Activated CD4-positive, alpha-beta T cell treated with anti-CD3 and anti-CD28 coated beads, Interleukin-2, Interleukin-6, amounts not matched to agents 100 ng/mL and 50 ng/mL, durations not matched to agents 16 hours and 8 hours (primary cell): ENCODE results near the gene PTPRK.
A peak's percentile ranks its signal among the peaks of the same experiment; 100 is the strongest.

Source experiments
- DNase-seq: peaks from one replicate; pipeline ENCODE4 v3.0.0-alpha.2; 2020

PTPRK gene

DNA sequence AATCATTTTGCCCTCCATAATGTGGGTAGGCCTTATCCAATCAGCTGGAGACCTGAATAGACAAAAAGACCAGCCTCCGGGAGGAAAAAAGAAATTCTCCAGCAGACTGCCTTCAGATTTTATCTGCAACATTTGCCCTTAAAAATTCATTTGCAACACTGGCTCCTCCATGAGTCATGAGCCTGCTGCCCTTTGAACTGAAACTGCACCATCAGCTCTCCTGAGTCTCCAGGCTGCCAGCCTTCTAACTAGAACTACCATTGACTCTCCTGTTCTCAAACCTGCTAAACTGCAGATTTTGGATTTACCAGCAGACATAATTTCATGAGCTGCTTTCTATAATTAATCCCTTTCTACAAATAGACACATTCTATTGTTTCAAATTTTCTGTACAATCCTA lies 395.7 kb downstream of the PTPRK start:
- DNase-seq = peak; percentile 10

DNA sequence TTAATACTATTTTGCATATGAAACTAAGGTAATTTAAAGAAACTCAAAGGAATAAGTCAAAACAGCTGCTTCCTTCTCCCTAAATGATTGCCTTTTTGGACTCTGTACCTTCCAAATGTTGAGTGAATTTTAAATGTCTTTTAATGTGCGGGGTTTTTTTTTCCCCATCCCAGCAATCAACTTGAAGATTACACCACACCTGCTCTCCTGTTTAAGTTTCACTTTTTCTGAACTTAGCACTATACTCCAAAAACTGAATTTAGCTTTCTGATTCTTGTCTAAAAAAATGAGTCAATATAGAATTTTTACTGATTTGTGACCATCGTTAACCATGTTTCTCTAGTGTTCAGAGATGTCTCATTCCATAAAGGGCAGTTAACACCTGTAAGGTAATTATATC lies 398.8 kb downstream of the PTPRK start:
- DNase-seq = no peak

DNA sequence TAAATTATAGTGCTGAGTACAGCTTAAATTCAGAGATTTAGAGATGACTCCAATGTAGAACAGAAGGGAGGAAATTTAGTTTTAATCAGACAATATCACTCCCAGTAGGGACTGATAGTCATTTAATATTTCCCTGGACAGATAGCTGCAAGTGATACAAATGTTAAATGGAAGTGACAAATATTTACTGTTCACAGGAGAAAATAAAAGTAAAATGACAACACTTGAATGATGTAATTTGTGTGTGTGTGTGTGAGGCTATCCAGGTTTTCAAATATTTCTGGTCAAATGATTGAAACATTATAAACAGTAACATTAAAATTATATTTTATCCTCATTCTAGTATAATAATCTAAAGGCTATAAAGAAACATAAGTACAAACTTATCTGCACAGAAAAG lies 399.2 kb downstream of the PTPRK start:
- no peak for DNase-seq

DNA sequence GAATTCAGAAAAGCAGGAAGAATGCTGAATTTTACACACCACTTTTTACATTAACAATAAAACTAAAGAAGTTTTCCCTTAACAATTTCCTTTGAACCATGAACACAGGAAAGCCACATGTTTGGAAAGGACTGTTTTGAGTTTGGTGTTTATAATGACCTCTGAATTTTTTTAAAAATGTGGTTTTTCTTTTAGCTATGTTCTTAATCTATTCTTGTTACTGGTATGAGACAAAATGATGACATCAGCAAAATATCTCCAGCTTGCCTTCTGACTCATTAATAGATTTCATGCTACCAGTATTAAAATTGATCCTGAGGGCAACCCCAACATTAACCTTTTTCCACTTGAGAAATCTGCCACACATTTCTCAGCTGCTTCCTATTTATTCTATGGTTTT lies 402.0 kb downstream of the PTPRK start:
- DNase-seq = peak; percentile 11

DNA sequence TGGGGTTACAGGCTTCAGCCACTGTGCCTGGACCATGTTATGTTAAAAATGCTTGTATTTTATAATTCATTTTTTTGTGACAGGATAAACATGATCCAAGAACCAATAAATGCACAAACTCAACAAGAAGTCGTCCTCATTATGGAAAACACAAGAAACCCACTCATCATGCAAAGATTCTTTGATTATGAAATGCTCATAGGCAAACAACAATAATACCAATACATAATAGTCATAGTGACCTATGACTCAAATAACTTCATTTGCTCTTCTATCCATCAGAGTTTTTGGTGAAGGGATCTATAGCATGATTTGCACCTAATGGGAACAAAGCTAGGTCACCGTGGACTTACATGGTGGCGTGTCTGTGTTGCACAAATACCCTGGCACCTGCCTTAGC lies 402.5 kb downstream of the PTPRK start:
- DNase-seq = no peak

DNA sequence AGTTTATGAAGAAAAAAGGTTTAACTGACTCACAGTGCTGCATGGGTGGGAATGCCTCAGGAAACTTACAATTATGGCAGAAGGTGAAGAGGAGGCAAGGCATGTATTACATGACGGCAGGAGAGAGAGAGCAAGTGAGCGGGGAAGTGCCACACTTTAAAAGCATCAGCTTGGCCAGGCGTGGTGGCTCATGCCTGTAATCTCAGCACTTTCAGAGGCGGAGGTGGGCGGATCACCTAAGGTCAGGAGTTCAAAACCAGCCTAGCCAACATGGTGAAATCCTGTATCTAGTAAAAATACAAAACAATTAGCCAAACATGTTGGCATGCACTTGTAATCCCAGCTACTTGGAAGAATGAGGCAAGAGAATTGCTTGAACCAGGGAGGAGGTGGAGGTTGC lies 406.2 kb downstream of the PTPRK start:
- no peak for DNase-seq

DNA sequence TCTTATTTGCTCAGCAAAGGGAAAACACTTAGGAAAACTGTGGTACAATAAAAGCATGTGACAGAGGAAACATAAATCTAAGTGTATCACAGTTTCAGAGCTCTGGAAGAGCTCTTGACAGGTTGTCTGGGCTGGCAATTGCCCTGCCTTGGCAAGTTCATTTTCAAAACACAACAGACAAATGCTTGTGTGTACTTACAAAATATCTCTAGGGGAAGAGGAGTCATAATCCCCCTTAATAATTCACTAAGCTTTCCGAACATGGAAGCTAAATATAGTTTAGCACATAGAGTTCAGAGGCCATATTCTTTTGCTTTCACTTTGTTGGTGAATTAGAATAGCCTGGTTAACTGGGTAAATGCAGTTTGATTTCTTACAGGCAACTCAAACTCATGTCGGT lies 407.9 kb downstream of the PTPRK start:
- DNase-seq = no peak

DNA sequence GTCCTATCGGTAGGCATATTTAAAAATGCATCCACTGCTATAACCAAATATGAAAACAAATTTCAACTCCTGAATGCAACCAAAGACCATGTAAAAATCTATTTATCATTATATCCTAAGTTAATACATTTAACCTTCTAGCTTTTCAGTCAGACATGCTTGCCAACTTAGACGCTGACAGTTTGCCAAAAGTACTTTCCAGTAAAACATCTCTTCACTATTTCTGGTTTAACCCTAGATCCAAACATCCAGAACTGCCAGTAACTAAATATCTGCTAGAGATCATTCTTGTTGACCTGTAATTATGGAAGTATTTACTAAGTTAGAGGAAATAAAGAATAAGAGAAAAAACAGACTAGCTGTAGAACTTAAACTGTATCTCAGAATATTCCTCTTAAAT lies 409.3 kb downstream of the PTPRK start:
- no peak for DNase-seq

DNA sequence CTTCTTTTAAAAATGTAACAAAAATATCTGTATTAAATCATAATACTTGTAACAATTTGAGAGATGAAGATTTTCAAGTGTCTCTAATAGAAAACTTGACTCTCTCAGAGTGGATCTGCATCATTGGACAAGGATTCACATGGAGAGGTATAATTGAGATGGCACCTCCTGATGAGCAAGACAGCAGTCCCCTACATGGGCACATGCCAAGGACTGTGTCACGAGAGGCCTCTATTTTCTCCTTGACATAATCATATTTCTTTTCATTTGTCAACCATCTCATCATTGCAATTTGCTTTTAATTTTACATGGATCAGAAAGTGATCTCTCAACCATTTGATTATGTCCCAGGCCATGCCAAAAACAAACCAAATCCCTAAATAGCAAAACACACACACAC lies 412.7 kb downstream of the PTPRK start:
- no peak for DNase-seq

DNA sequence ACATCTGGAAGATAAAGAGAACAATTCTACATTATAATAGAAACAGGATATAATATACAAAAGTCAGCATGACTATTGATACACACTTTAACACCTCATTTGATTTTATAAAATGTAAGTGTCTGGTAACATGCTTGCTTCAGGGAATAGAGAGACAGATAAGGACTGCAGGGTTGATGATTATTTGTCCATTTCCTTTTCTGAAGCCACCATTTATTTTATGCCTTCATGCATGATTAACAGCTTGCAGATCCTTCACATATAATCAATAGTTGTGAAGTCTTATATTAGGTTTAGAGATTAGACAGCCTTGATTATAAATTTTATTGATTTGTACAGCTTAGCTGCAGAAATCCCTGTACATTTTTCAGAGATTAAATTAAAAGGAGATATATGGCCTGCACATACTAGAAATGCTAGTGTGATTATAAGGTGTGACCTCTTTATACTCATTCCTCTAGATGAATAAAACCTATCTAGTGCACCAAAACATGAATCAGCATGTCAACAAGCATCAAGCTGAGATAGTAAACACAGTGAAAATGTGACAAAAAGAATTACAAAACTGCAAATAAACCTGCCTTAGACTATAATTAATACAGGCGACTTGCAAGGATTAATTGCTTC lies 420.7 kb downstream of the PTPRK start:
- no peak for DNase-seq

DNA sequence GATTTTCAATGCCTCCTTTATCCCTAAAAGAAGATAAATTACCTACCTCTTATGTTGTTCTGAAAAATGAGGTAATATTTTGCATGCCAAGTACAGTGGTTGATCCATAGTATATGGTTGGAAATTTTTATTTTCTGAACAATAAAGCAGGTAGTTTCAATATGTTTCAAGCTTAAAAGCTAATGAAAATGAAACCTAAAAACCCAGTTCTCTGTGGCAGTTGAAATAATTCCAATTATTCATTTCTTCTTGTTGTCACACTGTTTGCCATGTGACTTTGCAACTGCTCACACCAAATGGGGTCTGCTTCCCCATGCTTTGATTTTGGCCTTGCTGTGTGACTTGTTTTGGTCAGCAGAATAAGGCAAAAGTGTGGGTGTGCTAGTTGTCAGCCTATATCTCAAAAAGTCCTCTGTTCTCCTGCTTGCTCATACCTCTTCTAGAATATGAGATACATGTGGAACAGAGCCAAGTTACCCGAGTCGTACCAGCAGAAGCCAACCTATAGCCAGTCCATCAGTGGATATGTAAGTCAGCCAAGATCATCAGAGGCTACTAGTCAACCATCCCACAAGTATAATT lies 422.3 kb downstream of the PTPRK start:
- DNase-seq = peak; percentile 6

DNA sequence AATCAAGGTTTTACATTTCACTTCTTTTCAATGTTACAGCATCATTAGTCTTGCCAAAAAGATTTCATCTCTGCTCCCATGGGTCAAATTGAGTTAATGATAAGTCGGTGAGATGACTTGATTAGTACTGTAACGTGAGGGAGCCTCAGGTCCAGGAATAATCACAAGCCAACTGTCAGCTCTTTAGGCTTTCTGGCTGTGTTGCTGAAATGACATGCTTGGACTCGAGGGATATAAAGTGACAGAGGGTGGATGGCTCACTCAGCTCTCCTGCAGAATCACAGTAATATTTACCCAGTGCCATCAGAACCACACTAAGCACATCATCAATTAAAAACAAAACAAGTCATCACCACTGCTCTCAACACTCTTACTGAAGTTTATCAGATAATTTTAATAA lies 423.4 kb downstream of the PTPRK start:
- no peak for DNase-seq

DNA sequence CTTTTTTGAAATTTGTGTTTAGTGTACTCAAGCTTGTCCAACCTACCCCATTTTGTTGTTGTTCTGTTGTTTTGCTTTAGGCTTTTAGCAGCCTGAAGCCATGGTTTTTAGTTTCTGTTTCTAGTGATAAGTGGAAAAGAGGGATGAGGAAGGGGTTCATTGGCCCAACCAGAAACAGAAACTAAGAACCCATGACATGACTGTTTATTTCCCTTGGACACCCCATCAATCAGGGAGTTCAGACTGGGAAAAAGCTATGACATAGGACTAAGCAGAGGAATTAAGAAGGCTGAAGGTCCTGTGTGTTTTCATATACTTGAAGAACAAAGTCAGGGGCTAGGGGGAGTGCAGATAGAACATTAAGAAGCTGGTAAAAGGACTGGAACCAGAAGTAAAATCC lies 425.0 kb downstream of the PTPRK start:
- DNase-seq = no peak

DNA sequence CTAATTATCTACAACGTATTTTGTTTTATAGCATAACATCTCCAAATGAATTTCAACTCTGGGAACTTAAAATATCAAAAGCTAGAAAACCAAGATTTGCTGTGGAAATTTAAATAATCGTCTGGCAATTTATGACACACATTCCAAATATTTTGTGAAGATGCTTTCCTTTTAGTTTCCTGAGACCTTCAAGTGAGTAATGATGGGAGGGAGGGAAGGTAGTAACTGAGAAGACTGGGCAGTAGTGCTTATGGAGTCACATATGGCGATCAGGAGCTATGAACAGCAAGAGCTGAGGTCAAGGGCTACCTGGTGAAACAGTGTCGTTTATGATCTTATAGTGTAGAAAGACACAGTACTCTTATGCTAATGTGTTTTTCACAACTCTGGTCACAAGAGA lies 441.4 kb downstream of the PTPRK start:
- DNase-seq = no peak

DNA sequence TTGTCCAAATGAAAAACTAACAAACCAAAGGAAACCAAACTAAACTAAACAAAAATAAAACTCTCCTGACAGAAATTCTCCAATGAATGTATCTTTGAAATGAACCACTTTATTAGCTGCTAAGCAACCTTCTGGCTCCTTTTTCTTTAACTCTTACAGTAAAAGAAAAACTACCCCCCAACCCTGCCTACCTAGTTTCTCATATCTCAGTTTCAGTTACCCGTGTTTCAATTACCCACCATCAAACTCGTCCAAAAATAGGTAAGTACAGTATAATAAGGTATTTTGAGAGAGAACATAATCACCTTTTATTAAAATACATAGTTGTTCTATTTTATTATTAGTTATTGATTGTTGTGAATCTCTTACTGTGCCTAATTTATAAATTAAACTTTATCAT lies 442.1 kb downstream of the PTPRK start:
- no peak for DNase-seq

DNA sequence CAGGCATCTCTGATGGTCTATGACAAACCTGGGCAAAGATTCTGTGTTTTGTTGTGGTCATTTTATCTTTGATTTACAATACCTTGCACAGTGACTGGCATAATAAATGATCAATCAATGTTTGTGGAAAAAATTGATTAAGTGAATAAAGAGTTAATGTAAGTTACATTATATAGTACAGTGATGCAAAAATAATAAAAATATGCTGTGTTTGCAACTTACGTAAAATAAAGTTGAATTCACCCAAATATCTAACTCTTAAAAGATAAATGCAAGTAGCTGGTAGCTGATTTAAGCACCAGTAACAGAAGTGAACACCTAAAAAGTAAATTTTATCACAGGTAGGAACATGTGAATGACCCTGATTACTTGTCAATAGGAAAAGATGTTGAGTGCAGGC lies 443.6 kb downstream of the PTPRK start:
- no peak for DNase-seq

DNA sequence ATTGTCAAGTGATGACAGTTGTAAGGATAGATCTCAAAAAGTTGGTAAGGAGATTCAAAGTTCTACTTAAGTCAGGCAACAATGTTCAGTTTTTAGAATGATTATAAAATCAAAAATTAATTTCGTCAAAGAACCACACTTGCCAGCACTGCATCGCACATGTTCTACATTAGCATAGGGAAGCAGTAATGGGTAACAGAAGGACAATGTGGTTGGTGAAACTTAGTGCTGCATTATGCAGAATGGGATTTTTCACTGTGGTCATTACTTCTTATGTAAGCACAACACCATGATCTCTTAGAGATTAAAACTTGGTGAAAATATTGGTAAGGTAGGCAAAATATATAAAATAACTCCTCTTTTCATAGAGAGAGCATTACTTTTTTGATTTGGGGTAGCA lies 445.8 kb downstream of the PTPRK start:
- no peak for DNase-seq

DNA sequence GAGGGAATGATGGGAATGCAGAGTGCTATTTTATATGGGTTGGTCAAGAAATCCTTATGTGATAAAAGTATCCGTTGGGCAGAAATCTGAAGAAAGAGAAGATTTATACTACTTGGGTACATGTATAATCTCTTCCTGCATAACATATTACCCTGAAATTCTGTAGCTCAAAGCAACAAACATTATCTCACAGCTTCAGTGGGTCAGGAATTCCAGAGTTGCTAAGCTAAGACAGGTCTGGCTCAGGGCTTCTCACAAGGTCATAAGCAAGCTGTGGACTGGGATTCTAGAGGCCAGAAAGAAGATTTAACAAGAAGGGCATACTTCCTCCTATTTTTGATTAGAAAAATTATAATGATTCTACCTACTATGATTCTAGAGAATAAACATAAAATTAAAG lies 447.0 kb downstream of the PTPRK start:
- no peak for DNase-seq

DNA sequence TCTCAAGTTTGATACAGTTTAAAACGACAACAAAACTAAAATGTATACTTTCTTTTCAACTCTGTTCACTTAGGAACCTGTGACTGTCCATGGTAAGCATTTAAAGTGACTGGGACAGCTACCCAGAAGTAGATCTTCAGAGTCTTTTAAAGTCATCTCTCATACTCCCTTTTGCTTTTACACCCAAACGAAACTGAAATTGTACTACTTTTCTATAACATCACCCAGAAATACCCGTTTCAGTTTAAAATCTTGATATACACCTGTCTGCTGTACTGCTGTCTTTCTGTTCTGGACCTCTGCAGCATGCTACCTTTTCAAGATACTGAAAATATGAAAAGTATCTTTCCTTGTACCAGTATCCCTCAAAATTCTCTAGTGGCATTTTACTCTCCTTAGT lies 449.2 kb downstream of the PTPRK start:
- DNase-seq = no peak

DNA sequence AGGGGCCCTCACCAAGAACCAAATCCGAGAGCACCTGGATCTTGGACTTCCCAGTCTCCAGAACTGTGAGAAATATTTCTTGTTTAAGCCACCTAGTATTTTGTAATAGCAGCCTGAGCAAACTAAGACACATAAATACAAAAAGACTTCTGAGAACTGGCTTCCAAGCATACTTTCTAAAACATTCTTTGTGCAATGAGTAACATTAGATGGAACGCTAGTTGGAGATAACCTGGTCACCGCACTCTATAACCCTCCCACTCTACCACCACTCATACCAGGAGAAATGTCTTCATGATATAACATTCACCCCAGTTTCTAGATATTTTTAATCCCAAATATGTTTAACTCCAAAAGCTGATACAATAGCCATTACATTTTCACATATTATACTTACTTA lies 450.0 kb downstream of the PTPRK start:
- DNase-seq = no peak

DNA sequence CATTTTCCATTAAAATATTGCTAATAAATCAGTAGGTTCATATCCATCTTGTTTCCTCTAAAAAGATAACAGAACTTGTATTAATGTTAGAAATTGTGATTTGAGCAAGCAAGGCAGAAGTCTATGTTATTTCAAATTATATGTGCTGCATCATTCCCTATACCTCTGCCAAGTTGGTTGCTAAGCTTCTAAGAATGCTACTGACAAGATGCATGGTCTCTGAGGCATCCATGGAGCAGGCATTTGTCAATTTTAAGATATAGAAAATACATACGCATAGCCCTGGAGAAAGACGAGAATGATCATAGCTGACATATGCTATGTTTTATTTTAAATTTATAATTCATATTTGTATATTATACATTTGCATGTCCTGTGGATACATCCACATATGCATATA lies 451.2 kb downstream of the PTPRK start:
- no peak for DNase-seq

DNA sequence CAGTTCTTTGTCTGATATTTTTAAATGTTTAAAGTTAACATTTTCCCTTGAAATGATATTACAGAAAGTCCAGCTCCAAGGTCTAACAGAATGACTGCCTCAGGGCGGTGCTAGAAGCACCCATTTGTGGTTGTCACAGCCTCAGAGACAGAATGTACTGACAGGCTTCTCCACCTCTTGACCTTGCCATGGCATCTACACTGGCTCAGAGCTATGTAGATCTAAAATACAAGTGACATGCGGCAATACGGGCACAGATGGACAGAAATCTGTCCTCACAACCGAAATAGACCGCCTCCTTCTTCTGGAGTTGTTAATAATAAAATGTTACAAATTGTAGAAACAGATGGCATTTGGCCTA lies 452.3 kb downstream of the PTPRK start:
- DNase-seq = no peak

DNA sequence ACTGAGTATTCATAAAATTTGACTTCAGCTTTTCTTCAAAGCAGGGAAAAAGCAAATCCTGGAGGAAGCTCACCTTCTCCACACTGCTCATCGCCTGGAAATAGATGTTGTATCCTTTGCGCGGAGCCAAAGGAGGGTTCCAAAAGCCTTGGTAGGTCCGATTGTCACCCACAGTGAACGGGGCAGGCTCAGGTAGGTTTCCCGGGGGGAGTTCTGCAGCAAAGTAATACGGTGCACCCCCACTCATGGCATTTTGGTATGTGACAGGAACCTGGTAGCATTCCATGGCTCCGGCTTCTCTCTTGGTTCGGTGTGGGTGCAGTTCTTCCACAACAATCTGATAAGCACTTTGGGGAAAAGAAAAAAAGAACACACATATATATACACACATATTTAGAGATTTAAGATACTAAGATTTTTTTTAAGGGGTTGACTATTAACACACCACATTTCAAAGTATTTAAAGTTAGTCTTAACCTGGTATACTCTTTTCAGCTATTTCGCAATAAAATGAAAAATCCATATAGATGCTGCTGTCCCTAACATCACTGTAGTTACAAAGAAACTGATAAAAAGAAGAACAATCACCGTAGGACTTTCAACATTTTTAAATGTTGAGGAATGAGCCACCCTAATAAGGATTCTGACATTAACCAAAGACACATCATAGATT lies 452.8 kb downstream of the PTPRK start:
- DNase-seq = no peak

DNA sequence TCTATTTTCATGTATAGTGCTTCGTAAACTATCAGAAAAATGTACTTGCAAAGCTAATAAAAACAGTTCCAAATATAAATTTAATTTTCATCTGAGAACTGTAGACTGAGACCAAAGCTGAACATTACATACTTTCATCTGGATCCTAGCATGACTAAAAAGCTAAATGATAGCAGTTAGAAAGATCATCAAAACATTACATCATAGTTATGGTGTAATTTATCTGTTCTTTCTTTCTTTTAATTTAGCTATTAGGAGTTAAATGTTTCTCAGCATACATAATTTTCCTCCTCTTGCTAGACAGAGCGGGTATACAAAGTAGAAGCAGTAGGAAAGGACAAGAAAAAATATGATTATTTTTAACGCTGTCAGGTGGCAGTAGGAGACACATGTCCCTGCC lies 455.3 kb downstream of the PTPRK start:
- DNase-seq = no peak

DNA sequence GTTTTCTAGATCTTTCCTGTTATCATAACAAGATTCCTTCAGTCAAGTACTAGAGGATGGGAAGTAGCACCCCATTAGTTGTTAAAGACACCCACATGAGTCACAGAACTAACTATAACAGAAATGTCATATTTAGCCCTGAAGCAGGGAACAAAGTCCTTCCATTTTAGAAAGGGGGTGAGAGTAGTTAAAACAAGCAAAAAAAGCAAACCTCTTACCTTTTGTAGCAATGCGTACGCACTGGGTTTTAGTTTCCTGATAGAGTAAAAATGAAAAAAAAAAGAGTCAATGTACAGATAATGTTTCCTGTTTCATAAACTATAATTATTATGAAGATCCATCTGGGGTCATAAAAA lies 455.9 kb downstream of the PTPRK start:
- DNase-seq = no peak
